Measurements from ENCODE around the gene MAP2K5.

Gene MAP2K5

GRCh38 chr15:67755936-67756335 lies 213.4 kb downstream of the MAP2K5 start:
- H3K9me3 ChIP-seq (ENCODE audit: insufficient read depth, low read length): no peaks in the 10 kb centered on the region
- no peak overlapping the region for H3K27ac ChIP-seq (ENCODE audit: low read length)
- H2AFZ ChIP-seq (ENCODE audit: low read depth, low read length): no peak overlapping the region
- no peaks in the 10 kb centered on the region for H3K27me3 ChIP-seq (ENCODE audit: low read depth, low read length)
- H3K4me3 ChIP-seq (ENCODE audit: low read length): no peak overlapping the region
- no peaks in the 10 kb centered on the region for H4K20me1 ChIP-seq (ENCODE audit: insufficient read depth, low read length)
- H3K4me2 ChIP-seq (ENCODE audit: low read length): no peak overlapping the region
- H3K9ac ChIP-seq (ENCODE audit: low read length): no peak overlapping the region
- TF ChIP-seq EZH2phosphoT487 (IDR thresholded peaks at IDR 0.05; ENCODE audit: low read depth) (no peak), CTCF (IDR thresholded peaks at IDR 0.05; ENCODE audit: low read depth, low read length) (no peak)
- H3K4me1 ChIP-seq (ENCODE audit: low read length): peaks cover 5% of the 10 kb centered on the region
- no peaks in the 10 kb centered on the region for H3K36me3 ChIP-seq (replicated peaks; ENCODE audit: low read depth, low read length)
- H3K79me2 ChIP-seq (ENCODE audit: low read length): no peaks in the 10 kb centered on the region

GRCh38 chr15:67758619-67759300 lies 216.3 kb downstream of the MAP2K5 start:
- Histone ChIP-seq H4K20me1 (ENCODE audit: insufficient read depth, low read length) (no peaks in the 10 kb centered on the region), H3K4me1 (ENCODE audit: low read length) (peaks cover 33% of the 10 kb centered on the region), H3K9ac (ENCODE audit: low read length) (no peak overlapping the region), H3K27me3 (ENCODE audit: low read depth, low read length) (no peaks in the 10 kb centered on the region), H3K36me3 (replicated peaks; ENCODE audit: low read depth, low read length) (no peaks in the 10 kb centered on the region), H3K27ac (ENCODE audit: low read length) (no peak overlapping the region), H3K9me3 (ENCODE audit: insufficient read depth, low read length) (no peaks in the 10 kb centered on the region), H3K4me3 (ENCODE audit: low read length) (no peak overlapping the region), H2AFZ (ENCODE audit: low read depth, low read length) (no peak overlapping the region), H3K79me2 (ENCODE audit: low read length) (no peaks in the 10 kb centered on the region), H3K4me2 (ENCODE audit: low read length) (no peak overlapping the region)
- TF ChIP-seq CTCF (IDR thresholded peaks at IDR 0.05; ENCODE audit: low read depth, low read length) (no peak), EZH2phosphoT487 (IDR thresholded peaks at IDR 0.05; ENCODE audit: low read depth) (no peak)

GRCh38 chr15:67760901-67761300 lies 218.4 kb downstream of the MAP2K5 start:
- Histone ChIP-seq H3K4me2 (ENCODE audit: low read length) (peak overlapping the region; percentile 52), H4K20me1 (ENCODE audit: insufficient read depth, low read length) (no peaks in the 10 kb centered on the region), H3K4me1 (ENCODE audit: low read length) (peaks cover 43% of the 10 kb centered on the region), H3K4me3 (ENCODE audit: low read length) (no peak overlapping the region), H3K79me2 (ENCODE audit: low read length) (no peaks in the 10 kb centered on the region), H3K27ac (ENCODE audit: low read length) (no peak overlapping the region), H3K9ac (ENCODE audit: low read length) (no peak overlapping the region), H3K36me3 (replicated peaks; ENCODE audit: low read depth, low read length) (no peaks in the 10 kb centered on the region), H3K9me3 (ENCODE audit: insufficient read depth, low read length) (no peaks in the 10 kb centered on the region), H3K27me3 (ENCODE audit: low read depth, low read length) (no peaks in the 10 kb centered on the region), H2AFZ (ENCODE audit: low read depth, low read length) (no peak overlapping the region)
- TF ChIP-seq CTCF (IDR thresholded peaks at IDR 0.05; ENCODE audit: low read depth, low read length) (no peak), EZH2phosphoT487 (IDR thresholded peaks at IDR 0.05; ENCODE audit: low read depth) (no peak)

DNA sequence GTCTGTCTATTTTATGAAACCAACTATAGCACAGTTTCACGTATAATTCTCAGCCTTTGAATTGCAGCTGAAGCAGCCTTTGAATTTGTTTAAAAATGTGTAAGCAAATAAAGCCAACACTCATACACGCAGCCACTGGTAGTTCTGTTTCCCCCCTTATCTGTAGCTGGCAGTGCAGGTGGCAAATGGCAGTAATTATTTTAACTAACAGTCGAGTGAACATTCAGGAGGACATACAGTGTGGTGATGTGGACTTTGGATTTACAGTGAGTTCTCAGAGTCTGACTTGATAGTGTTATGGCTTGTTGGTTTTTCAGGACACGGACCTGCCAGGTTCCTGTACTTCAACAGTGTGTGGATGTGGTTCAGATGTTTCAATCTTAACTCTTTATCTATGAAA lies 218.8 kb downstream of the MAP2K5 start:
- no peaks in the 10 kb centered on the region for H3K79me2 ChIP-seq (ENCODE audit: low read length)
- H3K27ac ChIP-seq (ENCODE audit: low read length): no peak overlapping the region
- H3K36me3 ChIP-seq (replicated peaks; ENCODE audit: low read depth, low read length): no peaks in the 10 kb centered on the region
- H3K27me3 ChIP-seq (ENCODE audit: low read depth, low read length): no peaks in the 10 kb centered on the region
- no peaks in the 10 kb centered on the region for H4K20me1 ChIP-seq (ENCODE audit: insufficient read depth, low read length)
- peaks cover 48% of the 10 kb centered on the region for H3K4me1 ChIP-seq (ENCODE audit: low read length)
- H3K9me3 ChIP-seq (ENCODE audit: insufficient read depth, low read length): no peaks in the 10 kb centered on the region
- 0 out of 2 replicates have a peak overlapping the region, but pooled peaks have one; percentile 7 for H3K9ac ChIP-seq (ENCODE audit: low read length)
- H3K4me2 ChIP-seq (ENCODE audit: low read length): peak overlapping the region; percentile 52
- H3K4me3 ChIP-seq (ENCODE audit: low read length): no peak overlapping the region; the same call in 1 of the 2 replicates
- no peak overlapping the region for H2AFZ ChIP-seq (ENCODE audit: low read depth, low read length)
- TF ChIP-seq CTCF (IDR thresholded peaks at IDR 0.05; ENCODE audit: low read depth, low read length): no peak
- no peak for TF ChIP-seq EZH2phosphoT487 (IDR thresholded peaks at IDR 0.05; ENCODE audit: low read depth)

Data from OCI-LY3 (cell line).